Cardiac fibroblast (primary cell): ENCODE measurements around the gene LSM3.
A peak's percentile ranks its signal among the peaks of the same experiment; 100 is the strongest.

Source experiments
- DNase-seq, 2 donors: peaks; one replicate each; pipeline versions ENCODE4 v3.0.0 to v3.0.0-alpha.2; 2010; ENCODE audit warnings: low read depth in 2 of 2
- H3K4me3 ChIP-seq, 2 donors: replicated peaks in 1 of 2; 1 replicate in 1 of 2; 2 replicates in 1 of 2; pipeline ENCODE4 v1.5.1; 2011; ENCODE audit warnings: low read depth in 2 of 2, low read length in 2 of 2, mild to moderate bottlenecking in 2 of 2, moderate library complexity in 1 of 2
- CTCF ChIP-seq: IDR thresholded peaks from one replicate; pipeline ENCODE4 v1.5.1; 2011; ENCODE audit warnings: low read depth, mild to moderate bottlenecking, low read length, inconsistent platforms

LSM3 gene

GRCh38 chr3:14201940-14202684 is 23.5 kb downstream of the LSM3 start:
- peak in 1 of 2 donors; percentile 31 for DNase-seq
- TF ChIP-seq CTCF, result no peak
- no peak overlapping the region for H3K4me3 ChIP-seq

- no peak overlapping the region for H3K4me3 ChIP-seq
- no peak for DNase-seq
- TF ChIP-seq CTCF, result no peak
Measured at GRCh38 chr3:14202874-14203520, 24.4 kb downstream of the LSM3 start.

GRCh38 chr3:14203521-14204079 is 25.0 kb downstream of the LSM3 start:
- TF ChIP-seq CTCF, result peak; percentile 85
- no peak overlapping the region for H3K4me3 ChIP-seq
- peak; percentile 88 to 92 for DNase-seq

GRCh38 chr3:14204515-14205284 is 26.1 kb downstream of the LSM3 start:
- no peak for TF ChIP-seq CTCF
- H3K4me3 ChIP-seq, result no peak overlapping the region
- DNase-seq, result peak; percentile 33 to 73

GRCh38 chr3:14206548-14207177 is 28.0 kb downstream of the LSM3 start:
- TF ChIP-seq CTCF, result no peak
- H3K4me3 ChIP-seq, result no peak overlapping the region
- DNase-seq, result no peak

- no peak for TF ChIP-seq CTCF
- DNase-seq, result no peak
- H3K4me3 ChIP-seq, result no peak overlapping the region
Measured at GRCh38 chr3:14208168-14208567, 29.6 kb downstream of the LSM3 start.
